Measurements from ENCODE around the gene ACVRL1.

ACVRL1 gene

DNA sequence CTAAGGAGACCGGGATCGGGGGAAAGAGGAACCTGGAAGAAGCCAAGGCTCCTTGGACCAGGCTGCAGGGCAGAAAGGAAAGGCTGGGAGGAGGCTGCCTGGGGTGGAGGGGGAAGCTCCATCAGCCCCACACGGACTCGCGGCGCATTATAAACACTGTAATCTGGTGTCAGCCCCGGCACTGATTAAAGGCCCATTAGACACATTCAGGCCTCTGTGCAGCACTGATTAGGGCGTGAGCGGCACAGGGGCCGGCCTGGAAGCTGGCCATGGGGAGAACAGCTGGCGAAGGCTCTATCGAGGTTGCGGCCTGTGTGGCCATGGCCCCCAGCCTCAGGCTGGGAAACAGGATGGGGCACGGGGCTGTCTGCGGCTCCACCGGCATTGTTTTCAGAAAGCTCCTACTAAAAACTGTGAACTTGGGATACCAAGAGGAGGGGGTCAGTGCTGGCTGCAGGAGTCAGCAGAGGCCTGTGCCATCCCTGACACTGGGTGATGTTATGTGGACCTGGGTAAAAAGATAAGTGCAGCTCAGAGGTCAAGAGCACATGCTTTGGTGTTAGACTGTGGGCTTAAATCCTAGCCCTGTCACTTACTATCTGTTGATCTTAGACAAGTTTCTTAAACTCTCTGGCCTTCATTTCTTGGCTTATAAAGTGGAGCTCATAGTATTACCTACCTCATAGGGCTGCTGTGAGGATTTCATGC is 10.6 kb downstream of the ACVRL1 start:
- DNase-seq, result no peak

DNA sequence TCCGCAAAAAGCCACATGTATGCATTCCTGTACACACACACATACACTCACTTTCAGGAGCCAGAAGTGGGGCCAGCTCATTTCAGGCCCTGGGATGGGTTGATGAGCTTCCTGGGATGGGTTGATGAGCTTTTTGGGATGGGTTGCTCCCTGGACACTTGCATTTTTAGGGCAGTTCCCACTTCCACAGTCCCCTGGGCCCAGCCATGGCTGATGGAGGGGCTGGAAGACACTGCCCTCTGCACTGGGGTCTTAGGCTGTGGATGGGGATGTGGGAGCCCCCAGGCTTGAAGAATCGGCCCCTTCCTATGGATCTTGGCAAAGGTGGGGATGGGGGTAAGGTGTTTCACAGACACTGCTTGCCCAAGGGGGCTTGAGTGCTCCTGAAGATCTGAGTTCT is 12.7 kb downstream of the ACVRL1 start:
- no peak for DNase-seq

DNA sequence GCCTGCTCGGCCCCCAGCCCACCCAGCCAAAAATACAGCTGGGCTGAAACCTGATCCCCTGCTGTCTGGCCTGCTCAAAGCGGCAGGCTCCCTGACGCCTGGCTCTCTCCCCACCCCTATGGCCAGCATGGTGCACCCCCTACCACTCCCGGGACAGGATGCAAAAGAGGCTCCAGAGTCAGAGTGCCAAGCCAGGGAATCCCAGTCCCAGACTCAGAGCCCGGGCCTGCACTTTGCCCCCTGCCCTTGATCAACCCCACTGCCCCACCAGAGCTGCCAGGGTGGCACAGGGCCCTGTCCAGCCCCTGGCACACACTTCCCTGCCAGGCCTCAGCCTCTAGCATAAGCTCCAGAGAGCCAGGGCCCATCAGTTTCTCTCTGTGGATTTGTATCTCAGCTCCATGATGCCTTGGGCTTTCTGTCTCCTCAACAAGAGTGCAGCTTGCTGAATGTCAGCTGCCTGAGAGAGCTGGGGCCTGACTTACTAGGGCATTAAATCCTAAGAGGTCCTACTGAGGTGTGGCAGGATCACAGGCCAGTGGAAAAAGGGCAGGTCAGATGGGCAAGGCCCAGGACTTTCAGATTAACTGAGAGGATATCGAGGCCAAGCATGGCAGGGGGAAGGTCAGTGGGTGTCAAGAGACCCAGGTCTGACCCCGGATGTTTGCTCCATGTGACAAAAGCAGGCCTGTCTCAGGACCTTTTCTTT is 13.9 kb downstream of the ACVRL1 start:
- no peak for DNase-seq

GRCh38 chr12:51922146-51922545 is 14.8 kb downstream of the ACVRL1 start:
- no peak for DNase-seq

DNA sequence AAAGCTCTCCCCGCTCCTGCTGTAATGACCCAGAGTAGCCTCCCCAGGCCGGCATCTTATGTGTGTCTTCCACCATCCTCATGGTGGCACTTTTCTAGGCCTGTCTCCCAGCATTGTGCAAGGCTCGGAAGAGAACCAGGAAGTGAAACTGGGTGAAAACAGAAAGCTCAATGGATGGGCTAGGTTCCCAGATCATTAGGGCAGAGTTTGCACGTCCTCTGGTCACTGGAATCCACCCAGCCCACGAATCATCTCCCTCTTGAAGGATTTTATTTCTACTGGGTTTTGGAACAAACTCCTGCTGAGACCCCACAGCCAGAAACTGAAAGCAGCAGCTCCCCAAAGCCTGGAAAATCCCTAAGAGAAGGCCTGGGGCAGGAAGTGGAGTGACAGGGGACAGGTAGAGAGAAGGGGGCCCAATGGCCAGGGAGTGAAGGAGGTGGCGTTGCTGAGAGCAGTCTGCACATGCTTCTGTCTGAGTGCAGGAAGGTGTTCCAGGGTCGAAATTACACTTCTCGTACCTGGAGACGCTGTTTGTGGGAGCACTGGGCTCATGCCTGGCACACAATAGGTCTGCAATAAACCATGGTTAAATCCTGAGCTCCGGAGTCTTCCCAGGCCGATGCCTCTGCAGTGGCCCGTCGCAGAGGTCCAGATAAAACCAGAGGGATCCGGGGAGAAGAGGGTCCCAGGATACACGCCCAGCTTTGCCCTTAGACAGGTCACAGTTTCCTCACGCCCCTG is 15.6 kb downstream of the ACVRL1 start:
- peak; percentile 38 for DNase-seq

DNA sequence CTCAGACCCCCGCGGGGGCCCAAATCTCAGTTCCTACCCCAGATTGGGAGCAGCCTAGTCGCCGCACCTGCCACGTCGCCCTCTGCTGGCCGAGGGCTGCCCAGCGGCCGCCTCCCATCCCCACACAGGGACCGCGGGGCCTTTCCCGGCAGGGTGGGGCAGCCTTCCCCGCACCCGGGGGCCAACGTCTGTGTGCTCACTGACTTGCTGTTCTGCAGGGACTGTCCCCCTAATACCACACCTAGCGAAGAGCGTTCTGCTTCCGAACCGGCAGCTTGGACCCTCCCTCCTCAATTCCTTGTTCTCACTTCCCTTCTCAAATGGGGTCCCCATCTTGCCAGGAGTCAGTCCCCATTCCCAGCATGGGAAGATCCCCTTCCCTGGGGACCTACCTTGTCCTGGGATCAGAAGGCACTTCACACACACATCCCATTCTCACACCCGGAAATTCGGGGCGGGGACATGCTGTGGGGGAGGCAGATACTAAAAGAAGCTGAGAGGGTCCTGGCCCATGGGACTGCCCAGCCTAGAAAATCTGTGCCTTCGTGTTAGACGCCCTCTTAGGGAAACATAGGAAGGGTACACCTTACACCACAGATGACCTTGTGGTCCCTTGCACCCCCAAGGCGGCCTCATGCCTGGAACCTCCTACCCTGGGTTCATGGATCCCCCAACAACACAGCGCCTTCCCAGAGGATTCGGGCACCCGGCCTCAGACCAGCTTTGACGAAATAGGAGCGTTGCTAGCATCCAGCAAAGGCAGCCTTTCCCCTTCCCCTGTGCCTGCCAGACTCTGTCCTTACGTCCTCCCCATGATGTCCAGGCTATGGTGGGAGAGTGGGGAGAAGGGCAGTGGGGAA is 16.4 kb downstream of the ACVRL1 start:
- DNase-seq, result no peak

DNA sequence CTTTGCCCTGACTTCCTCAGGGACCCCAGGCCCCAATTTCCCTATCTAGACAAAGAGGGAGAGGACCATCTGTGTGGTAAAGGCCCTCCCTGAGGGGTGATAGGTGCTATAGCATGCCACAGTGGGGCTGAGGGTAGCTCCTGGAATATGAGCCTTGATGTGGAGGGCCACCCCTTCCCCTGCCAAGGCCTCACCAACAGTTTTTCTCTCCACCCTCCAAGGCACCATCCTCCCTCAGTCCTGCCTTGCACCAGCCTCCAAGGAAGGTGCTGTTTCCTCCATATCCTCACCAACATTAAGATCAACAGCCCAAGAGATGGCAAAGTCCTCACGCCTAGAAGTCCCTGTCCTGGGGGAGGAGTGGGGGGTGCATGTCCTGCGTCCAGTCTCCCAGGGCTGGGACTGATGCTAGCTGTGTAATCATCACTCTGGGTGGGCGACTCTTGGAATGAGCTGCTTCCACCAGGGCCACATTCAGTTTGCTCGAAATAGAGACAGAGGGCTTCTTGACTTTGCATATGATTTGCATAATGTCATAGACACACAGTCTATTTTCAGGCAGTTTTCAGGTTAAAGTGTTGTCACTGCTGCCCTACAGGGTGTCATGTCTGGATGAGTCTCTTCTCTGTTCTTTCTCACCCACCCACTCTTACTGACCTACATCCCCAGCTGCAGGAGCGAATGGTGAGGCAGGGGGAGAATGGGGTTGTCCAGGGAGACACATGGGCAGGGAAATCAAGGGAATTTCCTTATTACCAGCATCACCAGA is 17.4 kb downstream of the ACVRL1 start:
- no peak for DNase-seq

- no peak for DNase-seq
Measured at GRCh38 chr12:51925346-51926063, 18.2 kb downstream of the ACVRL1 start.

DNA sequence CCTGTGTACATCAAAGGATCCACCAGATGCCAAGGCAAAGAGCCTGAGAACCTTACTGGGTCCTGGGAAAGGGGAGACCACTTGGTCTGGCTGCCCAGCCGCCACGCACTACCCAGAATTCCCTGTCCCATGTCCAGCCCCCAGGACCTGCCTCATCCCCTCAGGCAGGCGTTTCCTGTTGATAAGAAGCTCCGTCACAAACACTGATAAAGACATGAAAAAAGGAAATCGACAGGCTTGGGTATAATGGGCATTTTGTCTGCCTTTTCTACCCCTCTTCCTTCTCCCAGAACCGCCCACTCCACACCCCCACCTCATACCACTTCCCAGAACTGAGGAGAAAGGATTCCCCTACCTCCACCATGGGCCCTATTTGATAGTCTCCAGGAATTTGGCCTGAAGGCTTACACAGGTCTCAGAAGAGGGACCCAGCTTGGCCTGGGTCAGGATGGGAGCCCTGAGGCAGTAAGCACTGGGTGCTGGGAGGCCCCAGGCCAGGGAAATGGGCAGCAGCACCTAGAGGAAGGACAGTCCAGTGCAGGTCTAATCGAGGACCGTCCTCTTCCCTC is 18.8 kb downstream of the ACVRL1 start:
- DNase-seq, result no peak

DNA sequence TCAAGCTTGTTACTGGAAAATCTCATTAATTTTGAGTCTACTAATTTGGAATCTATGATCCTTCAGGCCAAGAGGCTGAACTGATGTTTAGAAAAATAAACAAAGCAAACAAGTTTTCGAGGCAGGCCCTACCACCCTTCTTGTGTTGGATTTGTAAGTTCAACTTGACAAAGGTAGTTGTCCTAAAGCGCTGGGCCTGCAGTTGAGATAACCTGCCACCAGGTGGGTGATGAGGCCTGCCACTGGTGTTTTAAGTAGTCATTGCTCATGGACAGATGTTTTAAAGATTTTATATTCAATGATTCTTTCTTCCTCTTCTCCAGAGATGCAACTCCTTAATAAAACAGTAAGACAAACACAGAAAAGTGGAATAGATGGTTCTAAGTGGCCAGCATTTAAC is 19.4 kb downstream of the ACVRL1 start:
- DNase-seq, result no peak

DNA sequence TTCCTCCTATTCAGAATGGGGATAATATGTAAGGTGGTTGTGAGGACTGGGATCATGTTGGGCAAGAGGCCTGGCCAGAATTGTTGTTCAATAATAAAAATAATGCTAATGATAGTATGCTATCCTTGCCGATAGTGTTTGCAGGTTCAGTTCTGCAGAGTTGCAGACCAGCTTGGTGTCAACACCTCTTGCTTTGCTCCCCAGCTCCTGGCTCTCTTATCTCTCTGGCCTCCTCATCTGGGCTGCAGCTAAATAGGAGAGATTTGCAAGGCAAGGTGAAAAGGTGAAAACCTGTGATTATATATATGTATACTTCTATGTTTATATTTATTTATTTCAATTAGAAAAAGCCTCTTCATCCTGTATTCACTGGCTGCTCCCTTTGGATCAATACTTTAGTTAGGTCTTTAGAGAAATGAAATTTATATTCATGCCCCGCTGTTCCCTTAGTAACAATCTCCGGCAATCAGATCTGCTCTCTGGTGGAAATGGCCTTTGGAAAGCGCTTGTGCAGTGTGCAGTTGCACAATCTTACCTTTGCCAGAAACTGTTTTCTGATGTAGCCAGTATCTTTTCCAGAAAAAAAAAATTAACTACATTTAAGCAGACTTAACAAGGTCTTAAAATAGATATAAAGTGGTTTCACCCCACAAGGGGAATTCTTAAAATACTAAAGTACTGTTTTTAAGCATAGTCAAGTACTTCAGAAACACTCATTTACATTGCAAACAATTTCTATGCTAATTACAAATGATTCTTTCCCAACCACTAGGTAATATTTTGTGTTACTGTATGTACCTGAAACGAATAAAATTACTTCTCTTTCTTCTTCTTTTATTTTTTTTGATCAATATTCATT is 25.1 kb downstream of the ACVRL1 start:
- no peak for DNase-seq

GRCh38 chr12:51934080-51934479 is 26.8 kb downstream of the ACVRL1 start:
- no peak for DNase-seq

DNA sequence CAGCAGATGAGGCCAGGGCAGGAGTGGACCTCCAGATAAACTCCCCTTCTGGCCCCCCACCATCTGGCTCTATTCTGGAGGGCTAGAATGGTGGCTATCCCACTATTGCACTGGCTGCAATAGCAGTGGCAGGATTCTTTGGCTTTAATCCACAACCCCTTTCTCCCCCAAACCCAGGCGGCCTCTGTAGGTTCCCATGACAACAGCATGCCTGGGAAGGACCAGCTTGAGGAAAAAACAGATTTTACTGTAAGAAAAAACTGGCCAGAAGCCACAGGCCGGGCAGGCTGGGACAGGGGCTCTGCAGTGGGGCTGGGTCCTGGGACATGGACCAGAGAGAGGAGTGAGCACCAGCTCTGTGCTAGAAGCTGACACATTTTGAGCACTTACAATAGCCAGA is 30.6 kb downstream of the ACVRL1 start:
- no peak for DNase-seq

GRCh38 chr12:51938726-51939125 is 31.4 kb downstream of the ACVRL1 start:
- DNase-seq, result no peak

DNA sequence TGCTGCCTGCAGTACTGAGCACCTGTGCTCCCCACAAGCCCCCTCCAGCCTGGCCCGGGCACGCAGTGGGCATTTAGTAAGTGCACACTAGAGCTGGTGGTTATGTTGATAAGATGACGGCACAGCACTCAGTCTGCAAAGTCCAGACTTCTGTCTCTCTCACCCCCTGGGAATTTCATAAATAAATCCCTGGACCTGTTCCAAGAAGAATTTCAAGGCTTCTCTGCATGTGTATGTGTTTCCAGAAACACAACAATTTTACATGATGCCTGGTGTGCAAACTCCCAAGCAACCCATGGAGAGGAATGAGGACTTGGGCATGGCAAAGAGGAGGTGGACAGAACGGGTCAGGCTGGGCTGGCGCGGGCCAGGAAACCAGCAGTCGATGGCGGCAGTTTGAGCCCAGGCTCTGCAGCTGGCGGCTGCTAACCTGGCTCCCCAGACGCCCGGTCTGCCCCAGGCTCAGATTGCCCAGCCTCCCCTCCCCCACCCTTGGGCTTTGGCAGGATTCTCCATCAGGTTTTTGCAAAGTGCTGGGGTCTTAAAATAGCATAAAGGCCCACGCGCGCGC is 33.8 kb downstream of the ACVRL1 start:
- no peak for DNase-seq

DNA sequence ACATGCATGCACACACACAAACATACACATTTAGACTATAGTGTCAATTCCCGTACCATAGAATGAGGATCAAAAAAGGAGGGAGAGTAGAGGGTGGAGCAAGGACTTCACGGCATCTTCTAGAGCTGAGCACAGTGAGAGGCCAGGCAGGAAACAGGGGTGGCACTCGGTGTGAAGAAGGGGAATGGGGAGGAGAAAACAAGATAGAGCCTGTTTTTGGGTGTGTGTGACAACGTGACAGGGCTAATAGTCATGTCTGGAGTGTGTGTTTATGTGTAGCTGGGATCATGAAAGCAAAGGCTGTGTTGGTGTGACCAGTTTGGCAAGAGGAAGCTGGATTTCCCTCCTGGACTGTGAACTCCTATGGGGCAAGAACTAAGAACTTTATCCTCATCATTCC is 34.3 kb downstream of the ACVRL1 start:
- no peak for DNase-seq

GRCh38 chr12:51942056-51942455 is 34.8 kb downstream of the ACVRL1 start:
- no peak for DNase-seq

DNA sequence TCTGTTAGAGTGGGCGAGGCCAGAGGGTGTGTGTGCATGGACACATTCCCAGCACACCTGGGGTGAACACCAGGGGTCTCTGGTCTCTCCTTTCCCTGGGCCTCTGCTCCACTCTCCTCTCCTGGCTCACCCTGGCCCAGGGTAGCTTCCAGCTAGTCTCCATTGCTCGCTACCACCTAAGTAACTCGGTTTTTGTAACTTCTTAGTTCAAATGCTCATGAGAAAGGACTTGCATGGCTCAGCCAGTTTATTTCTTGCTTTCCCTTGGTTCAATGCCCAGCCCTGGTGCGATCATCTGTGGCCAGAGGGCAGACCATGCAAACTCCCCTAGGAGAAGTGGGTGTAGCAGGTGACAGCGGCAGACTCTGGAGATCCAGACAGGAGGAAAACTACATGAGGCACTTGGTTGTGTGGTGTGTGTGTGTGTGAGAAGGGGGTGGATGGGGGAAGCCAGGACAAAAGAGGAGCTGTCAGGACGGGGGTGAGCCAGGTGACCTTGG is 35.2 kb downstream of the ACVRL1 start:
- no peak for DNase-seq

DNA sequence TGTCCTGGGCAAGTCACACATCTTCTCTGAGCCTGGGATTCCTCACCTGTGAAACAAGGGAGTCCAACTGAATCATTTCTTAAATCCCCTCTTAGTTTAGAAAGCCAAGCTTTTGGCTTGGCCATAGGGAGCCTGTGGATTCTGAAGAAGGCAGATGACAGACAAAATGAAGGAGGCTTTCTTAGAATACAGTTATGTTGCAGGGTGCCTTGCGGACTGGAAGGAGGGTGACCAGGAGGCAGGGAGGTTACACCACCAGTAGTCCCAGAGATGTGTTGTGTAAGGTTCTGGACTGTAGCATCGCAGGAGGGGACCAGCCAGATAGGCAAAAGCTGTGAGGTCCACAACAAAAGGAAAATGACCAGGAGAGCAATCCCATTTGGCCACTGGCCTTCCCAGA is 36.0 kb downstream of the ACVRL1 start:
- DNase-seq, result no peak

Measured in NCI-H2029 (cell line).